ENCODE data around the gene STXBP3. TPM values are rescaled to one million over a fixed set of nuclear protein-coding genes. Genes with fewer than 3 reads are reported as not detected.

STXBP3 gene
- total and polyA plus RNA-seq, 5 donors: 25.5 to 32.4 (median 28.8) TPM

- 53% methylated on average over 9 of the region's 9 CpGs for WGBS
Measured at GRCh38 chr1:108712606-108713150, 33.8 kb upstream of the STXBP3 start, which contains the start of gene FNDC7. TSS of gene FNDC7 (plus strand) at chr1:108712908. CDS start at chr1:108712934, 26 bp downstream.

GRCh38 chr1:108715932-108716331 is 30.5 kb upstream of the STXBP3 start:
- Histone ChIP-seq H3K9me3 (ENCODE audit: control insufficient read depth, low read length) (no peaks in the 10 kb centered on the region), H3K4me3 (ENCODE audit: low read length) (no peak overlapping the region), H3K4me1 (ENCODE audit: control insufficient read depth, insufficient read depth, low read length) (peaks cover 6% of the 10 kb centered on the region), H3K27me3 (ENCODE audit: control insufficient read depth, insufficient read depth) (no peaks in the 10 kb centered on the region), H3K27ac (ENCODE audit: low read length) (no peak overlapping the region)
- intact Hi-C loops (cut with DNase I): no loop called here
- 37% methylated on average over 5 of the region's 5 CpGs for WGBS
- peak; percentile 57 to 73 for ATAC-seq
- DNase-seq: peak in 2 of 3 donors; percentile 59 to 65

More at GRCh38 chr1:108712606-108713150, 33.8 kb upstream of the STXBP3 start, which contains the start of gene FNDC7:
- Histone ChIP-seq H3K27me3 (ENCODE audit: control insufficient read depth, insufficient read depth) (no peaks in the 10 kb centered on the region), H3K27ac (ENCODE audit: low read length) (no peak within 1 kb of the TSS), H3K9me3 (ENCODE audit: control insufficient read depth, low read length) (no peaks in the 10 kb centered on the region), H3K4me3 (ENCODE audit: low read length) (no peak within 1 kb of the TSS), H3K4me1 (ENCODE audit: control insufficient read depth, insufficient read depth, low read length) (peaks cover 4% of the 10 kb centered on the region)
- DNase-seq (no peak), ATAC-seq (no peak)
- intact Hi-C loops (cut with DNase I): no loop called here

- 43% methylated on average over 2 of the region's 2 CpGs for WGBS
- Histone ChIP-seq H3K27ac (ENCODE audit: low read length) (no peak overlapping the region), H3K4me3 (ENCODE audit: low read length) (no peak overlapping the region), H3K9me3 (ENCODE audit: control insufficient read depth, low read length) (no peaks in the 10 kb centered on the region), H3K4me1 (ENCODE audit: control insufficient read depth, insufficient read depth, low read length) (peaks cover 6% of the 10 kb centered on the region), H3K27me3 (ENCODE audit: control insufficient read depth, insufficient read depth) (no peaks in the 10 kb centered on the region)
- ATAC-seq: peak; percentile 14 to 43
- no peak for DNase-seq
- intact Hi-C loops (cut with DNase I): no loop called here
Measured at GRCh38 chr1:108716437-108717230, 29.8 kb upstream of the STXBP3 start.

GRCh38 chr1:108717774-108718316 is 28.6 kb upstream of the STXBP3 start:
- DNase-seq: no peak
- Histone ChIP-seq H3K4me3 (ENCODE audit: low read length) (no peak overlapping the region), H3K27me3 (ENCODE audit: control insufficient read depth, insufficient read depth) (no peaks in the 10 kb centered on the region), H3K4me1 (ENCODE audit: control insufficient read depth, insufficient read depth, low read length) (peaks cover 6% of the 10 kb centered on the region), H3K9me3 (ENCODE audit: control insufficient read depth, low read length) (no peaks in the 10 kb centered on the region), H3K27ac (ENCODE audit: low read length) (no peak overlapping the region)
- no peak for ATAC-seq
- intact Hi-C loops (cut with DNase I): no loop called here
- 91% methylated on average over 9 of the region's 9 CpGs for WGBS

- Histone ChIP-seq H3K4me3 (ENCODE audit: low read length) (no peak overlapping the region), H3K27ac (ENCODE audit: low read length) (no peak overlapping the region), H3K4me1 (ENCODE audit: control insufficient read depth, insufficient read depth, low read length) (peaks cover 6% of the 10 kb centered on the region), H3K27me3 (ENCODE audit: control insufficient read depth, insufficient read depth) (no peaks in the 10 kb centered on the region), H3K9me3 (ENCODE audit: control insufficient read depth, low read length) (no peaks in the 10 kb centered on the region)
- 43% methylated on average over 6 of the region's 6 CpGs for WGBS
- ATAC-seq: no peak
- DNase-seq: no peak
- intact Hi-C loops (cut with DNase I): no loop called here
Measured at GRCh38 chr1:108718927-108719655, 27.4 kb upstream of the STXBP3 start.

- H3K27me3 ChIP-seq (ENCODE audit: control insufficient read depth, insufficient read depth): no peaks in the 10 kb centered on the region
- peaks cover 6% of the 10 kb centered on the region for H3K4me1 ChIP-seq (ENCODE audit: control insufficient read depth, insufficient read depth, low read length)
- DNase-seq: peak in 1 of 3 donors; percentile 51
- H3K9me3 ChIP-seq (ENCODE audit: control insufficient read depth, low read length): no peaks in the 10 kb centered on the region
- no peak overlapping the region for H3K4me3 ChIP-seq (ENCODE audit: low read length)
- WGBS: 62% methylated on average over 8 of the region's 8 CpGs
- peak overlapping the region; percentile 36 for H3K27ac ChIP-seq (ENCODE audit: low read length)
- intact Hi-C loops (cut with DNase I): no loop called here
- ATAC-seq: peak; percentile 29 to 83
Measured at GRCh38 chr1:108719656-108720435, 26.6 kb upstream of the STXBP3 start.

GRCh38 chr1:108722292-108722691 is 24.2 kb upstream of the STXBP3 start:
- no peak overlapping the region for H3K27ac ChIP-seq (ENCODE audit: low read length)
- WGBS: 49% methylated on average over 6 of the region's 6 CpGs
- no peak overlapping the region for H3K4me3 ChIP-seq (ENCODE audit: low read length)
- ATAC-seq: no peak
- intact Hi-C loops (cut with DNase I): no loop called here
- no peaks in the 10 kb centered on the region for H3K9me3 ChIP-seq (ENCODE audit: control insufficient read depth, low read length)
- no peaks in the 10 kb centered on the region for H3K27me3 ChIP-seq (ENCODE audit: control insufficient read depth, insufficient read depth)
- no peak for DNase-seq
- peaks cover 3% of the 10 kb centered on the region for H3K4me1 ChIP-seq (ENCODE audit: control insufficient read depth, insufficient read depth, low read length)

- H3K4me1 ChIP-seq (ENCODE audit: control insufficient read depth, insufficient read depth, low read length): no peaks in the 10 kb centered on the region
- ATAC-seq: no peak
- no peaks in the 10 kb centered on the region for H3K27me3 ChIP-seq (ENCODE audit: control insufficient read depth, insufficient read depth)
- no peak for DNase-seq
- no peak overlapping the region for H3K27ac ChIP-seq (ENCODE audit: low read length)
- intact Hi-C loops (cut with DNase I): no loop called here
- H3K9me3 ChIP-seq (ENCODE audit: control insufficient read depth, low read length): no peaks in the 10 kb centered on the region
- 83% methylated on average over 1 of the region's 1 CpG for WGBS
- H3K4me3 ChIP-seq (ENCODE audit: low read length): no peak overlapping the region
Measured at GRCh38 chr1:108725906-108726305, 20.6 kb upstream of the STXBP3 start.

- WGBS: 87% methylated on average over 8 of the region's 8 CpGs
- Histone ChIP-seq H3K4me1 (ENCODE audit: control insufficient read depth, insufficient read depth, low read length) (no peaks in the 10 kb centered on the region), H3K9me3 (ENCODE audit: control insufficient read depth, low read length) (no peaks in the 10 kb centered on the region), H3K27me3 (ENCODE audit: control insufficient read depth, insufficient read depth) (no peaks in the 10 kb centered on the region), H3K27ac (ENCODE audit: low read length) (no peak overlapping the region), H3K4me3 (ENCODE audit: low read length) (no peak overlapping the region)
- intact Hi-C loops (cut with DNase I): no loop called here
- ATAC-seq (no peak), DNase-seq (peak in 1 of 3 donors; percentile 37)
Measured at GRCh38 chr1:108728327-108728923, 18.0 kb upstream of the STXBP3 start.

- intact Hi-C loops (cut with DNase I): no loop called here
- no peak overlapping the region for H3K27ac ChIP-seq (ENCODE audit: low read length)
- no peak for DNase-seq
- ATAC-seq: no peak
- H3K9me3 ChIP-seq (ENCODE audit: control insufficient read depth, low read length): no peaks in the 10 kb centered on the region
- H3K4me1 ChIP-seq (ENCODE audit: control insufficient read depth, insufficient read depth, low read length): no peaks in the 10 kb centered on the region
- WGBS: 90% methylated on average over 4 of the region's 4 CpGs
- no peaks in the 10 kb centered on the region for H3K27me3 ChIP-seq (ENCODE audit: control insufficient read depth, insufficient read depth)
- no peak overlapping the region for H3K4me3 ChIP-seq (ENCODE audit: low read length)
Measured at GRCh38 chr1:108729481-108729880, 17.0 kb upstream of the STXBP3 start.

Measured in right cardiac atrium (tissue), 5 donors.